ENCODE results near the gene EPHB4. TPM values are rescaled to one million over a fixed set of nuclear protein-coding genes. Genes with fewer than 3 reads are reported as not detected.
A peak's percentile ranks its signal among the peaks of the same experiment; 100 is the strongest.

EPHB4 gene
- total RNA-seq: 44.6 TPM
- polyA plus RNA-seq (ENCODE audit: insufficient read depth in 1 of 8, insufficient read length in 8 of 8, low replicate concordance in 1 of 8): 10 to 100 TPM; 39.0 to 74.9 (median 55.9) TPM
- long read RNA-seq, donor 1, full-length matches to known transcripts: 1 of 22 reads
- long read RNA-seq, donor 1, partial matches to known transcripts: 21 of 22 reads
- long read RNA-seq, donor 1, other reads (novel, unspliced or antisense): 0 of 22 reads
- long read RNA-seq, donor 2: 0 reads
- long read RNA-seq, donor 3, full-length matches to known transcripts: 4 of 55 reads
- long read RNA-seq, donor 3, partial matches to known transcripts: 29 of 55 reads
- long read RNA-seq, donor 3, other reads (novel, unspliced or antisense): 22 of 55 reads
- long read RNA-seq, donor 4, full-length matches to known transcripts: 2 of 12 reads
- long read RNA-seq, donor 4, partial matches to known transcripts: 10 of 12 reads
- long read RNA-seq, donor 4, other reads (novel, unspliced or antisense): 0 of 12 reads
- long read RNA-seq, donor 5, full-length matches to known transcripts: 12 of 237 reads
- long read RNA-seq, donor 5, partial matches to known transcripts: 225 of 237 reads
- long read RNA-seq, donor 5, other reads (novel, unspliced or antisense): 0 of 237 reads
- long read RNA-seq, donor 6, full-length matches to known transcripts: 4 of 112 reads
- long read RNA-seq, donor 6, partial matches to known transcripts: 108 of 112 reads
- long read RNA-seq, donor 6, other reads (novel, unspliced or antisense): 0 of 112 reads
- long read RNA-seq, donor 7, full-length matches to known transcripts: 5 of 11 reads
- long read RNA-seq, donor 7, partial matches to known transcripts: 6 of 11 reads
- long read RNA-seq, donor 7, other reads (novel, unspliced or antisense): 0 of 11 reads
- long read RNA-seq, donor 8: 0 reads
- long read RNA-seq, donor 9, full-length matches to known transcripts: 1 of 6 reads
- long read RNA-seq, donor 9, partial matches to known transcripts: 5 of 6 reads
- long read RNA-seq, donor 9, other reads (novel, unspliced or antisense): 0 of 6 reads
- long read RNA-seq, donor 10, partial matches to known transcripts: 17 of 33 reads
- long read RNA-seq, donor 10, other reads (novel, unspliced or antisense): 16 of 33 reads
- long read RNA-seq, donor 11, full-length matches to known transcripts: 3 of 3 reads
- long read RNA-seq, donor 11, partial matches to known transcripts: 0 of 3 reads
- long read RNA-seq, donor 11, other reads (novel, unspliced or antisense): 0 of 3 reads

- Histone ChIP-seq H3K27ac (ENCODE audit: low read length) (peak within 1 kb of the TSS; percentile 90), H3K27me3 (ENCODE audit: control insufficient read depth, insufficient read depth, low read length) (peaks cover 10% of the 10 kb centered on the region), H3K4me3 (ENCODE audit: low read length) (peak within 1 kb of the TSS; percentile 83), H3K36me3 (ENCODE audit: control insufficient read depth, insufficient read depth, low read length) (peaks cover 15% of the 10 kb centered on the region), H3K4me1 (ENCODE audit: control insufficient read depth, insufficient read depth, low read length) (peaks cover 29% of the 10 kb centered on the region), H3K9me3 (replicated peaks; ENCODE audit: control insufficient read depth, low read depth, low read length) (no peaks in the 10 kb centered on the region)
- peak; percentile 98 for DNase-seq
- under 1% methylated on average over 55 of the region's 80 CpGs for WGBS (ENCODE audit: insufficient coverage)
These were observed at the start of gene EPHB4 for GRCh38 chr7:100827330-100828226. EPHB4 (minus strand) TSS chr7:100827523; CDS start chr7:100827030, 493 bp downstream.

GRCh38 chr7:100875356-100875751 is 48.0 kb upstream of the EPHB4 start:
- Histone ChIP-seq H3K36me3 (ENCODE audit: control insufficient read depth, insufficient read depth, low read length) (peaks cover 59% of the 10 kb centered on the region), H3K27ac (ENCODE audit: low read length) (peak overlapping the region; percentile 99), H3K27me3 (ENCODE audit: control insufficient read depth, insufficient read depth, low read length) (no peaks in the 10 kb centered on the region), H3K4me3 (ENCODE audit: low read length) (peak overlapping the region; percentile 91), H3K9me3 (replicated peaks; ENCODE audit: control insufficient read depth, low read depth, low read length) (no peaks in the 10 kb centered on the region), H3K4me1 (ENCODE audit: control insufficient read depth, insufficient read depth, low read length) (peaks cover 23% of the 10 kb centered on the region)
- DNase-seq: peak; percentile 63
- under 1% methylated on average over 23 of the region's 39 CpGs for WGBS (ENCODE audit: insufficient coverage)

GRCh38 chr7:100874577-100875355 is 47.4 kb upstream of the EPHB4 start, which contains the start of gene SRRT:
SRRT (plus strand) TSS chr7:100875103; CDS start chr7:100875591, 488 bp downstream.
- Histone ChIP-seq H3K4me3 (ENCODE audit: low read length) (peak within 1 kb of the TSS; percentile 91), H3K36me3 (ENCODE audit: control insufficient read depth, insufficient read depth, low read length) (peaks cover 62% of the 10 kb centered on the region), H3K9me3 (replicated peaks; ENCODE audit: control insufficient read depth, low read depth, low read length) (no peaks in the 10 kb centered on the region), H3K27me3 (ENCODE audit: control insufficient read depth, insufficient read depth, low read length) (no peaks in the 10 kb centered on the region), H3K27ac (ENCODE audit: low read length) (peak within 1 kb of the TSS; percentile 99), H3K4me1 (ENCODE audit: control insufficient read depth, insufficient read depth, low read length) (peaks cover 23% of the 10 kb centered on the region)
- under 1% methylated on average over 58 of the region's 79 CpGs for WGBS (ENCODE audit: insufficient coverage)
- DNase-seq: peak; percentile 99

DNA sequence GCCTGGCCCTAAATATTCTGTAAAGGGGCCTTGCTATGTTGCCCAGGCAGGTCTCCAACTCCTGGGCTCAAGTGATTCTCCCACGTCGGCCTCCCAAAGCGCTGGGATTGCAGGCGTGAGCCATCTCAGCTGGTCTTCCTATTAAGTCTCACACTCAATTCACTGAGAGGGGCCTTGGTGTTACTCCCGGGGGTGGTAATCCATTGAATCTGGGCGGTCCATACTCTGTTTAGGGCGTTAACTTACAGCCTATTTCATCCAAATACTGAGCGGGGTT is 46.9 kb upstream of the EPHB4 start:
- Histone ChIP-seq H3K27me3 (ENCODE audit: control insufficient read depth, insufficient read depth, low read length) (no peaks in the 10 kb centered on the region), H3K36me3 (ENCODE audit: control insufficient read depth, insufficient read depth, low read length) (peaks cover 61% of the 10 kb centered on the region), H3K9me3 (replicated peaks; ENCODE audit: control insufficient read depth, low read depth, low read length) (no peaks in the 10 kb centered on the region), H3K27ac (ENCODE audit: low read length) (peak overlapping the region; percentile 99), H3K4me1 (ENCODE audit: control insufficient read depth, insufficient read depth, low read length) (peaks cover 23% of the 10 kb centered on the region), H3K4me3 (ENCODE audit: low read length) (peak overlapping the region; percentile 91)
- DNase-seq: no peak
- WGBS (ENCODE audit: insufficient coverage): 19% methylated on average over 5 of the region's 8 CpGs

DNA sequence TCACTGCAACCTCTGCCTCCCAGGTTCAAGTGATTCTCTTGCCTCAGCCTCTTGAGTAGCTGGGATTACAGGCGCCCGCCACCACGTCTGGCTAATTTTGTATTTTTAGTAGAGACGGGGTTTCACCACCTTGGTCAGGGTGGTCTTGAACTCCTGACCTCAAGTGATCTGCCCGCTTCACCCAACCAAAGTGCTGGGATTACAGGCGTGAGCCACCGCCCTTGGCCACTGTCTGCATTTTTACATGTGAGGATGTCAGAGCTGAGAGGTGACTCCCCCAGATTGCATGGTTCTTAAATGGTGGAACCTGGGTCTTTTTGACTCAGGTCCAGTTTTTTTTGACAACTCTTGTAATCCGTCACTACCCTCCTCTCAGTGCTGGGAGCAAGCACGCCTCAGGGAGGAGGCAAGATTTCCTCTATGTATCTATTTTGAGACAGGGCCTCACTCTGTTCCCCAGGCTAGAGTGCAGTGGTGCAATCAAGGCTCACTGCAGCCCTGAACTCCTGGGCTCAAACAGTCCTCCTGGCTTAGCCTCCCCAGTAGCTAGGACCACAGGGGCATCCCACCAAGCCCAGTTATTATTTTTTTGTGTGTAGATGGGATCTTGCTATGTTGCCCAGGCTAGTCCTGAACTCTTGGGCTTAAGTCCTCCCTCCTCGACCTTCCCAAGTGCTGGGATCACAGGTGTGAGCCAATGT is 46.4 kb upstream of the EPHB4 start:
- 88% methylated on average over 3 of the region's 10 CpGs for WGBS (ENCODE audit: insufficient coverage)
- no peaks in the 10 kb centered on the region for H3K9me3 ChIP-seq (replicated peaks; ENCODE audit: control insufficient read depth, low read depth, low read length)
- peak overlapping the region; percentile 91 for H3K4me3 ChIP-seq (ENCODE audit: low read length)
- no peaks in the 10 kb centered on the region for H3K27me3 ChIP-seq (ENCODE audit: control insufficient read depth, insufficient read depth, low read length)
- no peak for DNase-seq
- H3K36me3 ChIP-seq (ENCODE audit: control insufficient read depth, insufficient read depth, low read length): peaks cover 61% of the 10 kb centered on the region
- peak overlapping the region; percentile 99 for H3K27ac ChIP-seq (ENCODE audit: low read length)
- H3K4me1 ChIP-seq (ENCODE audit: control insufficient read depth, insufficient read depth, low read length): peaks cover 27% of the 10 kb centered on the region

- Histone ChIP-seq H3K4me1 (ENCODE audit: control insufficient read depth, insufficient read depth, low read length) (peaks cover 43% of the 10 kb centered on the region), H3K27me3 (ENCODE audit: control insufficient read depth, insufficient read depth, low read length) (no peaks in the 10 kb centered on the region), H3K27ac (ENCODE audit: low read length) (peak overlapping the region; percentile 91), H3K4me3 (ENCODE audit: low read length) (peak overlapping the region; percentile 96), H3K9me3 (replicated peaks; ENCODE audit: control insufficient read depth, low read depth, low read length) (no peaks in the 10 kb centered on the region), H3K36me3 (ENCODE audit: control insufficient read depth, insufficient read depth, low read length) (peaks cover 47% of the 10 kb centered on the region)
- no peak for DNase-seq
- WGBS (ENCODE audit: insufficient coverage): 3% methylated on average over 24 of the region's 27 CpGs
These were observed 40.6 kb upstream of the EPHB4 start for GRCh38 chr7:100867776-100868485.

GRCh38 chr7:100867040-100867775 is 39.9 kb upstream of the EPHB4 start, which contains the start of gene TRIP6:
TRIP6 (plus strand) TSS chr7:100867387; CDS start chr7:100867498, 111 bp downstream.
- 2% methylated on average over 16 of the region's 42 CpGs for WGBS (ENCODE audit: insufficient coverage)
- DNase-seq: peak; percentile 97
- peak within 1 kb of the TSS; percentile 96 for H3K4me3 ChIP-seq (ENCODE audit: low read length)
- H3K27me3 ChIP-seq (ENCODE audit: control insufficient read depth, insufficient read depth, low read length): no peaks in the 10 kb centered on the region
- H3K36me3 ChIP-seq (ENCODE audit: control insufficient read depth, insufficient read depth, low read length): peaks cover 47% of the 10 kb centered on the region
- peak within 1 kb of the TSS; percentile 91 for H3K27ac ChIP-seq (ENCODE audit: low read length)
- no peaks in the 10 kb centered on the region for H3K9me3 ChIP-seq (replicated peaks; ENCODE audit: control insufficient read depth, low read depth, low read length)
- peaks cover 43% of the 10 kb centered on the region for H3K4me1 ChIP-seq (ENCODE audit: control insufficient read depth, insufficient read depth, low read length)
